HG02981 (cell line): Measurements from ENCODE around the gene BRINP3.

ENCODE experiments used
- ATAC-seq: cut with Tn5 transposase; IDR thresholded peaks from one replicate; pipeline ENCODE4 v1.9.1; 2021; ENCODE audit warnings: mild to moderate bottlenecking, moderate library complexity; ENCODE audit not compliant: unreplicated experiment

Gene BRINP3

GRCh38 chr1:190327271-190327670 lies 150.4 kb downstream of the BRINP3 start:
- ATAC-seq, result no peak

GRCh38 chr1:190323530-190323929 lies 154.1 kb downstream of the BRINP3 start:
- ATAC-seq, result no peak

GRCh38 chr1:190322274-190322673 lies 155.4 kb downstream of the BRINP3 start:
- ATAC-seq, result no peak

GRCh38 chr1:190320952-190321351 lies 156.7 kb downstream of the BRINP3 start:
- no peak for ATAC-seq

GRCh38 chr1:190312763-190313162 lies 164.9 kb downstream of the BRINP3 start:
- ATAC-seq, result no peak

- no peak for ATAC-seq
These were observed 174.2 kb downstream of the BRINP3 start for GRCh38 chr1:190303501-190303900.

GRCh38 chr1:190296453-190296852 lies 181.2 kb downstream of the BRINP3 start:
- ATAC-seq, result no peak

- ATAC-seq, result no peak
These were observed 187.8 kb downstream of the BRINP3 start for GRCh38 chr1:190289897-190290296.

GRCh38 chr1:190286111-190286510 lies 191.6 kb downstream of the BRINP3 start:
- no peak for ATAC-seq

GRCh38 chr1:190277107-190277506 lies 200.6 kb downstream of the BRINP3 start:
- no peak for ATAC-seq

GRCh38 chr1:190274721-190275120 lies 202.9 kb downstream of the BRINP3 start:
- ATAC-seq, result no peak

- ATAC-seq, result no peak
These were observed 204.5 kb downstream of the BRINP3 start for GRCh38 chr1:190273161-190273560.

GRCh38 chr1:190262538-190262937 lies 215.1 kb downstream of the BRINP3 start:
- ATAC-seq, result no peak

- no peak for ATAC-seq
These were observed 218.2 kb downstream of the BRINP3 start for GRCh38 chr1:190259424-190259823.

- ATAC-seq, result no peak
These were observed 219.7 kb downstream of the BRINP3 start for GRCh38 chr1:190258003-190258402.

- ATAC-seq, result no peak
These were observed 225.6 kb downstream of the BRINP3 start for GRCh38 chr1:190252046-190252445.

GRCh38 chr1:190250368-190250767 lies 227.3 kb downstream of the BRINP3 start:
- no peak for ATAC-seq

- no peak for ATAC-seq
These were observed 233.3 kb downstream of the BRINP3 start for GRCh38 chr1:190244406-190244805.

GRCh38 chr1:190243056-190243455 lies 234.6 kb downstream of the BRINP3 start:
- no peak for ATAC-seq

GRCh38 chr1:190226006-190226405 lies 251.7 kb downstream of the BRINP3 start:
- ATAC-seq, result no peak

- ATAC-seq, result no peak
These were observed 265.2 kb downstream of the BRINP3 start for GRCh38 chr1:190212450-190212849.

- ATAC-seq, result no peak
These were observed 269.9 kb downstream of the BRINP3 start for GRCh38 chr1:190207733-190208132.

- ATAC-seq, result no peak
These were observed 272.0 kb downstream of the BRINP3 start for GRCh38 chr1:190205713-190206112.

- no peak for ATAC-seq
These were observed 281.6 kb downstream of the BRINP3 start for GRCh38 chr1:190196020-190196419.
